Measurements from ENCODE around the gene PDE1C. TPM values are rescaled to one million over a fixed set of nuclear protein-coding genes. Genes with fewer than 3 reads are reported as not detected.
"Not testable (repeated sequence)": the region's sequence is repeated elsewhere in the genome, so short reads cannot be mapped to it uniquely, and the experiment has no call there.

Gene PDE1C
- 0.11 and 0.13 TPM in 2 replicates for total RNA-seq

DNA sequence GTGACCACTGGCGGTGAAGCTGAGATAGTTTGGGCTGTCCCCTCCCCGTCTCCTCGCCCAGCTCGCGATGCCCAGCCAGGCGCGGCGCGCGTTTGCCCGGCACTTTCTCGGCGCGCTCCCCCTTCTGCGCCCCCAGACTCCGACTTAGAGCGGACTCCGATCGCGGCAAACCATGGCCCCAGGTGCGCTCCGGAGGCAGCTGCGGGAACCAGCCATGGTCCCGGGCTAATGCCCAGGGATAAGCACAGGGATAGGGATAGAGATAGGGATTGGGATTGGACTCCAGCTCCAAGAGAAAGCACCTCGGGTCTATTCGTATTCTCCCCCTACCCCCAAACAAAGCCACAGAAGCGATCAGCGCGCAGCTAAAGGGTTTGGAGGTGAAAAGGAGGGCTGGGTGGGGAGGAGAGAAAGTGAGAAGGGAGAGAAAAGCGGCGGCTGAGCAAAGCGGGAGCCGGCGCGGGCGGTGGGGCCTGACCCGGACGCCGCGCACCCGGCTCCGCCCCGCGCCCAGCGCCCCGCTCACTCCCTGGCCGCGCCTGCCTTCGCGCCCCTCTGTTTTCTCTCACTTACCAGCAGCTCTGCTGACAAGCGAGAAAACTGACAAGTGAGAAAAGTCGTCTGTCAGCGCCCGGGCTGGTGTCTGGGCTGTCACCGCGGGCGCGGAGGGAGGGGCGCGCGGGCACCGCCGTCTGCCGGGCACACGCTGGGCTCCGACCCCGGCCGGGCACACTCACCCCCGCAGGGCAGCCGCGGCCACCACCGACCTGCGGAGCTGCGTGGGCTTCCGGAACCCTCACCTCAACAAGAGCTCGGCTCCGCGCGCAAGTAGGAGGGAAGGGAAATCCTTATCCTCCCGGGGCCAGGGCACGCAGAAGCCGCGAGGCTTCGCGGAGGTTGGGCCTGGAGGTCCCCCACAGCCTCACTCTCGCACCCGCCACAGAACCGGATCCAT is at the start of gene PDE1C:
TSS of gene PDE1C (minus strand) at position 2 of the 955 bp plus-strand sequence.
- no peak for DNase-seq (ENCODE audit: low read depth, low spot score)

GRCh38 chr7:32119790-32120196 is 49.6 kb upstream of the PDE1C start:
- DNase-seq (ENCODE audit: low read depth, low spot score), result no peak

DNA sequence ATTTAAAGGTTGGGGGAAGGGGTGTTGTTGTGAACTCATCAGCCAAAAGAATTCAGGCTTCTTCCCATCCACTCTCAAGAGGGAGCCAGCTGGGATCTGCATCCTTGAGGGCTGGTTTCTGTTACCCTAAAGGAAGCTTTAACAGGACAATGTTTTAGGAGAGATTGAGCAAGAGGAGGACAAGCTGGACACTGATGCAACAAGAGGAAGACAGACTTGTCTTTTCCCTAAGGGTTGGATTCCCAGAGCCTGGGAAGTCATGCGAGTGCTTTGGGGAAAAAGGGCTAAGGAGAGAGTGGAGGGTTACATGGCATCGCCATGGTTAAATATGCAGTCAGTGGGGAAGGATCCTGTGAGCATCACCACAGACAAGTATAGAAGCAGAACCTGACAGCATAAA is 47.6 kb upstream of the PDE1C start:
- no peak for DNase-seq (ENCODE audit: low read depth, low spot score)

GRCh38 chr7:32116436-32116835 is 46.2 kb upstream of the PDE1C start:
- no peak for DNase-seq (ENCODE audit: low read depth, low spot score)

GRCh38 chr7:32115831-32116230 is 45.6 kb upstream of the PDE1C start:
- no peak for DNase-seq (ENCODE audit: low read depth, low spot score)

DNA sequence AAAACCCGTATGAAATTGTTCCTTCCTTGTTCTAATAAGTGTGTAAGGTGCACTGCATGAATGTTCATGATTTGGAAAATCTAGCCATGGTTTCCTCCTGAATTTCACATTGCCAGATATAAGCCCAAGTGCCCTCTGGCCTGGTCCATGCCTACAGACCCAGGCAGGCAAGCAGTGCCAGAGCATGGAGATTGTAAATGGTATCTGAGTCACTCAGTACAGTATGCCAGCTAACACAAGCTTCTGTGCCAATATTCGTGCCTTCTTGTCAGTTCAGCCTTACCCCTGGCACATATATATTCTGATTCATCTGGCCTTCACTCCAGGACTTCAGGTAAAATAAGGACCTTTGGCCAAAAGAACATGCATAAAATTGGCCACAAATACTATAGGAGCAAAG is 38.4 kb upstream of the PDE1C start:
- no peak for DNase-seq (ENCODE audit: low read depth, low spot score)

GRCh38 chr7:32104766-32105165 is 34.6 kb upstream of the PDE1C start:
- no peak for DNase-seq (ENCODE audit: low read depth, low spot score)

DNA sequence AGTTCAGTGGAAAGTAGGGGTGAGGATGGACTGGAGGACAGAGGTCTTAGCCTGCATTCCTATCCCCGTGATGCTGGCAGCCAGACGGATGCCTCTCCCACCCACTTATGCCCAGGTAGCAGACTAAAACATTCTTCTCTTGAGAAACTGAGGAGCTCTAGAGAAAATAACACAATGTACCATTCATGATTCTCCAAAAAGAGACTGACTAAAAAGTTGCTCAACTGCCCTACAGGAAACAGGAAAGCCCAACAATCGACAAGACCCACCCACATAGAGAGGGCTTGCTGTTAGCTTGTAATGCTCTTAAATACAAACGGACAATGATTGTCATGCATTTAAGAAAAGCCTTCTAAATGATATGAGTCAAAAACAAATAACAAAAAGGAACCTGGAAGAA is 33.2 kb upstream of the PDE1C start:
- no peak for DNase-seq (ENCODE audit: low read depth, low spot score)

- DNase-seq (ENCODE audit: low read depth, low spot score), result no peak
These were observed 32.2 kb upstream of the PDE1C start for GRCh38 chr7:32102432-32102873.

DNA sequence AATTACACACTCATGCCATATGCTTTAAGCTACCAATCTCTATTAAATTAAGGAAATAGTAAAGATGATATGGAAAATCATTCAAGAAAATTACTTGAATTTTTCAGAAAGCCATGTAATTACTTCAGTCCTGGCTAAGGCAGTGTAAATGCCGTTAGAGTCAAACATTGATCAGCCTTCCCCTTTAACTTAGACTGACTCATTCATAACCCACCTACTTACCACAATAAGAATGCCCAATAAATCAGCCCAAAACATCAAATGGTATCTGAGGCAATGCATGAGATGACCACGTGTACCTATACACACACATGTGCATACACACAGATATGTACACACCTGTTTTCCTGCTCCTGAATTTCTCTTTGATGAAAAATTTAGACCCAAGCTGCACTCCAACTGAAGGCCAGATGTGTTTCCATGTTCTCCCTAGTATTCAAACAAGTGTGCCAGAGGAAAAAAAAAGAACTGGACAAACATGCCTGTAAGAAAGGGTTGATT is 30.2 kb upstream of the PDE1C start:
- DNase-seq (ENCODE audit: low read depth, low spot score), result no peak

DNA sequence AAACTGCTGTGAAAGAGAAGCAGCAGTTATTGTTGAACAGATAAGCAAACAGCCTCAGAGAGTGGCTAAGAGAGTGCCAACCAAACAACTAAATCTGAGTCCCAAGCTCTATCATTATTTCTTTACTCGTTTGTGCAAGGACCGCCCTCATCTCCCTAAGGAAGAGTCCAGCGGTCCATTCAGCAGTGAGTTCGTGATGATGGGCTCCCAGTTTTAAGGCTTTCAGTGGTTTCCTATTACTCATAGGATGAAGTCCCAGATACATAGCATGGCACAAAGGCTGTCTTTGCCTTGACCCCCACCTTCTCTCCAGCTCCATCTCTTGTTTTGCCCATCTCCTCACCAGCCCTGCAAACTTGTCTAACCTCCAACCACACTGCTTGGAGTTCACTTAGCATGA is 24.3 kb upstream of the PDE1C start:
- no peak for DNase-seq (ENCODE audit: low read depth, low spot score)

DNA sequence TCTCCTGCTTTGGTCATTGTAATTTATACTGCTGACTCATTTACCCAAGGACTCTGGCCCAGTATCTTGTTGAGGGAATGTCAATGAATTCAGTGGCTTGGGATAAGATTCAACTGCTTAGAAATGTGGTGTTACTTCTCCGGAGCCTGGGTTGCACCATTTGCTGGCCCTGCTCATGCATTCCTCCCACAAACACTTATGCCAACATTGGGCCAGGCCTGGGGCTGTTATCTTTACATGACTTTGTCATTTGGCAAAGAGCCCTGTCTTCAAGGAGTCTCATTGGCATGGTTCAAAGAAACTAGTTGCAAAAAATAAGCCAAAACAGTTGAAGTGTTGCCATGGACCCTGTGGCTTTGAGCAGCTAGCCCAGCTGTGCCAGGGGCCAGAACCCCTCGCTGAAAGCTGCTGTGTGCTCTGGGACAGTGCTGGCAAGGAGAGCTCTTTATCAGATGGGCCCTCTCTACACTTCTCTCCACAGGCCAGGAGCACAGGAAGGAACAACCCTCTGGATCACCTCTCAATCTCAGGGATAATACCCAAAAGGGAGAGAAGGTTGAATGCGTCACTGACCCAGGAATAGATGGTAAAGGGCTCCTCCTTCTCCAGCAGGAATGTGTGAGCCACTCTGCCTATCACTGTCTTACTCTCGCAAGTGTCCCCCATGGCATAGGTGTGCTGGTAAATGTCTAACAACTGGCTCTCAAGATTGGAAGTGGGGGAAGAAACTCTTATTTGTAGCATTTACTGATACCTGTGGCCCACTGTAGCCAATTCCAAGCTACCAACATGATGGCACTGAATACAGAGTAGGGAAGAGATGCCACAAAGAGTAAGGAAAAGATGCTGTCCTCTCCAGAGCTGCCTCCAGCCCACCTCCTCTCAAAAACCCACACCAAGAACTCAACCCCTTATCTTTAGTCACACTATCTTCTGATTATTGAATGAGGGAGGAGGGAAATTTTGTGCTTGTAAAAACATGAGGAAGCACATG is 23.5 kb upstream of the PDE1C start:
- no peak for DNase-seq (ENCODE audit: low read depth, low spot score)

DNA sequence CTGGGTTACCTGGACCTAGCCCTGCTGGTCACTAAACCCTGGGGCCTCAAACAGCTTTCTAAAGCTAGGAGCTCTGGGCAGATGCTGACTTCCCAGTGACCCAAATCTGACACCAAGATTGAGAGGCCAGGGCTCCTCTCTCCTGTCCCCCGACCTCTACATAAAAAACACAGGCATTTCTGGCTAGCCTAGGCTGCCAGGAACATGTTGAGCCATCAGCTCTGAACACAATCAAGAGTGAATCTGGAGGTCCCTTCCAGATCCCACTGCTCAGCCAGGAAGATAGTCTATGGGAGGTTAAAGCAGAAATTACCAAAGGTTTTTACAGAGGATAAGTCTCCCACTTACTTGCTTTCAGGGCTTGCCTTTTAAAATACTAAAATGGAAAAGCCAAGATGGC is 22.1 kb upstream of the PDE1C start:
- DNase-seq (ENCODE audit: low read depth, low spot score), result no peak

GRCh38 chr7:32091608-32092210 is 21.5 kb upstream of the PDE1C start:
- no peak for DNase-seq (ENCODE audit: low read depth, low spot score)

- no peak for DNase-seq (ENCODE audit: low read depth, low spot score)
These were observed 19.5 kb upstream of the PDE1C start for GRCh38 chr7:32089678-32090077.

GRCh38 chr7:32089256-32089655 is 19.0 kb upstream of the PDE1C start:
- DNase-seq (ENCODE audit: low read depth, low spot score), result no peak

- DNase-seq (ENCODE audit: low read depth, low spot score), result no peak
These were observed 18.3 kb upstream of the PDE1C start for GRCh38 chr7:32088451-32088881.

DNA sequence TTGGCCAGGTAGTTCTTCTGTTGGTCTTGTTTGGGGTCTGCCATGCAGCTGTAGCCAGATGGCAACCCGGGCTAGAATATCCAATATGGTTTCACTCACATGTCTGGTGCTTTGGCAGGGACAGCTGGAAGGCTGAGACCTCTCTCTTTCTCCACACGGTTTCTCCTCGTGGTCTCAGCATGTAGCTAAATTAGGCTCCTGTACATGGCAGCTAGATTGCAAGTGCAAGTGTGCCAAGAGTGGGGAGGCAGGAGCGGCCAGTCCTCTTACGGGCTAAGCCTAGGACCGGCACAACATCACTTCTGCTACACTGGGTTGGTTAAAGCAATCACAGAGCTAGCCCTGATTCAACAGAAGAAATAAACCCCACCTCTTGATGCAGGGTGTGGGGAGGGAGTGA is 9.3 kb upstream of the PDE1C start:
- no peak for DNase-seq (ENCODE audit: low read depth, low spot score)

GRCh38 chr7:32078824-32079223 is 8.6 kb upstream of the PDE1C start:
- DNase-seq (ENCODE audit: low read depth, low spot score), result no peak

GRCh38 chr7:32077806-32078205 is 7.6 kb upstream of the PDE1C start:
- no peak for DNase-seq (ENCODE audit: low read depth, low spot score)

DNA sequence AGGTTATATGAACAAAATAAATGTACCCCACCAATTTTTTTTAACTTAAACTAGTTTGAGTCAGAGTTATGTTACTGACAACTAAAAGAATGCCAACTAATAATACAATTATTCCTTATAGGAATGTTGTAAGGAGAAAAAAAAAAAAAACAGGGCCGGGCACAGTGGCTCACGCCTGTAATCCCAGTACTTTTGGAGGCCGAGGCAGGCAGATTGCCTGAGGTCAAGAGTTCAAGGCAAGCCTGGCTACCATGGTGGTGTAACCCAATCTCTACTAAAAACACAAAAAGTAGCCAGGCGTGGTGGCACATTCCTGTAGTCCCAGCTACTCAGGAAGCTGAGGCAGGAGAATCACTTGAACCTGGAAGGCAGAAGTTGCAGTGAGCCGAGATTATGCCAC is 6.6 kb upstream of the PDE1C start:
- DNase-seq (ENCODE audit: low read depth, low spot score), result not testable (repeated sequence)
